GM19240 (cell line): Measurements from ENCODE around the gene NCOA5.
"Not testable (repeated sequence)": the region's sequence is repeated elsewhere in the genome, so short reads cannot be mapped to it uniquely, and the experiment has no call there.

Experiments
- DNase-seq: peaks from one replicate; pipeline ENCODE4 v3.0.0; 2011; ENCODE audit warnings: low spot score; ENCODE audit not compliant: insufficient read length

Gene NCOA5

GRCh38 chr20:46121184-46121930, 31.6 kb upstream of the NCOA5 start:
- DNase-seq: no peak

GRCh38 chr20:46120136-46120535, 30.4 kb upstream of the NCOA5 start:
- no peak for DNase-seq

GRCh38 chr20:46119547-46119946, 29.8 kb upstream of the NCOA5 start:
- DNase-seq: no peak

GRCh38 chr20:46119028-46119546, 29.3 kb upstream of the NCOA5 start:
- no peak for DNase-seq

GRCh38 chr20:46118481-46119020, 28.8 kb upstream of the NCOA5 start:
- DNase-seq: no peak

- peak; percentile 75 for DNase-seq
Measured at GRCh38 chr20:46117704-46118467, 28.1 kb upstream of the NCOA5 start, which contains the start of gene CD40. Gene CD40 (plus strand): TSS chr20:46118314. CDS start chr20:46118344, 30 bp downstream.

- DNase-seq: no peak
Measured at GRCh38 chr20:46114449-46114848, 24.7 kb upstream of the NCOA5 start.

GRCh38 chr20:46113113-46113470, 23.3 kb upstream of the NCOA5 start:
- no peak for DNase-seq

- no peak for DNase-seq
Measured at GRCh38 chr20:46112430-46113112, 22.8 kb upstream of the NCOA5 start.

GRCh38 chr20:46111836-46112212, 22.1 kb upstream of the NCOA5 start:
- no peak for DNase-seq

- DNase-seq: no peak
Measured at GRCh38 chr20:46111028-46111835, 21.5 kb upstream of the NCOA5 start.

- no peak for DNase-seq
Measured at GRCh38 chr20:46108976-46109375, 19.2 kb upstream of the NCOA5 start.

- DNase-seq: no peak
Measured at GRCh38 chr20:46108435-46108841, 18.7 kb upstream of the NCOA5 start.

- DNase-seq: no peak
Measured at GRCh38 chr20:46107061-46107460, 17.3 kb upstream of the NCOA5 start.

- no peak for DNase-seq
Measured at GRCh38 chr20:46104262-46104661, 14.5 kb upstream of the NCOA5 start.

GRCh38 chr20:46102940-46103339, 13.2 kb upstream of the NCOA5 start:
- no peak for DNase-seq

- DNase-seq: no peak
Measured at GRCh38 chr20:46101957-46102356, 12.2 kb upstream of the NCOA5 start.

GRCh38 chr20:46100988-46101387, 11.2 kb upstream of the NCOA5 start:
- no peak for DNase-seq

- not testable (repeated sequence) for DNase-seq
Measured at GRCh38 chr20:46100444-46100843, 10.7 kb upstream of the NCOA5 start.

- DNase-seq: no peak
Measured at GRCh38 chr20:46099491-46100287, 9.9 kb upstream of the NCOA5 start.
